BLaER1 treated with 17β-estradiol and CSF1 and Interleukin-3, amounts not matched to agents 10 nM and 100 nM (cell line): ENCODE results near the gene KLHDC3.

Source experiments
- H3K27ac ChIP-seq, 11 experiments: shearing (Covaris generic); formaldehyde crosslinking; 2 replicates each; pipeline ENCODE4 v1.8.1; 2022
- H3K27me3 ChIP-seq, 11 experiments: shearing (Covaris generic); formaldehyde crosslinking; 2 replicates each; pipeline ENCODE4 v1.8.1; 2022
- H3K36me3 ChIP-seq, 11 experiments: shearing (Covaris generic); formaldehyde crosslinking; 2 replicates each; pipeline ENCODE4 v1.8.1; 2022
- H3K4me1 ChIP-seq, 10 experiments: shearing (Covaris generic); formaldehyde crosslinking; 2 replicates each; pipeline ENCODE4 v1.8.1; 2022
- H3K4me2 ChIP-seq, 11 experiments: shearing (Covaris generic); formaldehyde crosslinking; 2 replicates each; pipeline ENCODE4 v1.8.1; 2022
- H3K4me3 ChIP-seq, 10 experiments: shearing (Covaris generic); formaldehyde crosslinking; 2 replicates each; pipeline ENCODE4 v1.8.1; 2022
- H3K9ac ChIP-seq, 11 experiments: shearing (Covaris generic); formaldehyde crosslinking; 2 replicates each; pipeline ENCODE4 v1.8.1; 2022
- H3K9me3 ChIP-seq, 11 experiments: shearing (Covaris generic); formaldehyde crosslinking; replicated peaks in 1 of 11; 2 replicates each; pipeline ENCODE4 v1.8.1; 2022
- H4K20me1 ChIP-seq, 11 experiments: shearing (Covaris generic); formaldehyde crosslinking; 2 replicates each; pipeline ENCODE4 v1.8.1; 2022
- Cebpa-rat ChIP-seq, 11 experiments: shearing (Covaris generic); IDR thresholded peaks; 2 replicates each; pipeline ENCODE4 v1.8.1; 2022

Gene KLHDC3

DNA sequence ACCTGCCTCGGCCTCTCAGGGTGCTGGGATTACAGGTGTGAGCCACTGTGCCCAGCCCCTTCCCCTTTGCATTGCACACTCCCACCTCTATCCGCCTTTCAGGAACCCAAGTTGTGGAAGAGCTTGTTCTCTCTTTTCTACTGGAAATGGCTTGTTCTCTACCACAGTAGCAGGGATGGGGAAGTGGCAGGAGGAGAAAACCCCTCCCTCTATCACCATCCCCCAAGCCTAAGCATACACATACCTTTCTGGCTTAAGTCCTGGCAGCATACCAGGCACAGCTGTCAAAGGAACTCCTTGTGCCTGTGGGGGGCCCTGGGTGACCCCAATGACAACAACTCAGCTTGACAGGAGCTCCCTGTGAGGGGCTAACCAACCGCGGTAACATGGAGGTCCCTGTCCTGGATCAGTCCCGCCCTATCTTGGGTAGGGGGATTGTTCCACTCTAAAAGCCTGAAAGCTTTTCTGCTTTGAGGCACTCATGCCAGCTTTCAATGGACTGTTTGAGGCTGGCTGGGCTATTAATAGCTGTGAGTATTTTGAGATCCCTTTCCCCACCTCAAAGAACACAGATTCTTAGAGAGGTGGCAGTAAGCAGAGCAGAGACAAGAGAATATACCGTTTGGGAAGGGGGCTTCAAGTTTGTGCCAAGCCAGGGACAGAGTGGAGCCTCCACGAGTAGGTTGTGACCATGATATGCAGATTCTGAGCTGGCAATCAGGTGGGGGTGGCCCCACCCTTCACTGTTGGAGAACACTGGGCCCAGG, 2.3 kb downstream of the KLHDC3 start:
- Histone ChIP-seq H4K20me1 (peaks cover 6 to 45% (median 33%) of the 10 kb centered on the region in 11 experiments; a peak in 18 of 22 replicates), H3K27me3 (no peaks in the 10 kb centered on the region), H3K36me3 (peaks cover 49 to 59% (median 55%) of the 10 kb centered on the region in 11 experiments), H3K4me1 (peaks cover 54 to 75% (median 62%) of the 10 kb centered on the region in 10 experiments), H3K4me2 (peak overlapping the region; percentile 88 to 100 (median 95)), H3K27ac (peak overlapping the region in 10 of 11 experiments; percentile 3 to 56 (median 36); a peak in 15 of 22 replicates), H3K9me3 (no peaks in the 10 kb centered on the region), H3K4me3 (peak overlapping the region in 6 of 10 experiments; percentile 8 to 89 (median 50); a peak in 3 of 20 replicates), H3K9ac (peak overlapping the region in 10 of 11 experiments; percentile 16 to 71 (median 51); a peak in 18 of 22 replicates)
- TF ChIP-seq Cebpa-rat (IDR thresholded peaks at IDR 0.05) = no peak

DNA sequence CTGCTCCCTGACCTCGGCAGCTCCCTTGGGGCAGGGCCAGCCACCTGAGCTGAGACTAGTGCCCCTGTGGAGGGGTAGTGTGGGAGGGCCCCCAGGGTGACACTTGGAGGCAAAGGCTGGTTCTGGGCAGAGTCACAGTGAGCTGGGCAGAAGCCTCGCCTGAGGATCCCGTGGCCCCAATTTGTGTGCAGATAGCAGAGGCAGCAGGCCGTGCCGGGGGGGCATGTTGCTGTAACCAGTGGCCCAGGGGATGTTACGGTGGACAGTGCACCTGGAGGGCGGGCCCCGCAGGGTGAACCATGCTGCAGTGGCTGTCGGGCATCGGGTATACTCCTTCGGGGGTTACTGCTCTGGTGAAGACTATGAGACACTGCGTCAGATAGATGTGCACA, 2.9 kb downstream of the KLHDC3 start:
- H3K4me2 ChIP-seq = peak overlapping the region; percentile 88 to 100 (median 95)
- no peak for TF ChIP-seq Cebpa-rat (IDR thresholded peaks at IDR 0.05)
- 0 out of 20 replicates have a peak overlapping the region, but pooled peaks of 1 of the 10 experiments have one; percentile 8 for H3K4me3 ChIP-seq
- H3K36me3 ChIP-seq = peaks cover 43 to 53% (median 50%) of the 10 kb centered on the region in 11 experiments
- peak overlapping the region in 10 of 11 experiments; percentile 16 to 71 (median 51); a peak in 18 of 22 replicates for H3K9ac ChIP-seq
- no peaks in the 10 kb centered on the region for H3K9me3 ChIP-seq
- H3K27ac ChIP-seq = peak overlapping the region in 8 of 11 experiments; percentile 3 to 56 (median 36); a peak in 11 of 22 replicates
- peaks cover 6 to 39% (median 27%) of the 10 kb centered on the region in 11 experiments; a peak in 18 of 22 replicates for H4K20me1 ChIP-seq
- no peaks in the 10 kb centered on the region for H3K27me3 ChIP-seq
- peaks cover 51 to 69% (median 57%) of the 10 kb centered on the region in 10 experiments for H3K4me1 ChIP-seq

DNA sequence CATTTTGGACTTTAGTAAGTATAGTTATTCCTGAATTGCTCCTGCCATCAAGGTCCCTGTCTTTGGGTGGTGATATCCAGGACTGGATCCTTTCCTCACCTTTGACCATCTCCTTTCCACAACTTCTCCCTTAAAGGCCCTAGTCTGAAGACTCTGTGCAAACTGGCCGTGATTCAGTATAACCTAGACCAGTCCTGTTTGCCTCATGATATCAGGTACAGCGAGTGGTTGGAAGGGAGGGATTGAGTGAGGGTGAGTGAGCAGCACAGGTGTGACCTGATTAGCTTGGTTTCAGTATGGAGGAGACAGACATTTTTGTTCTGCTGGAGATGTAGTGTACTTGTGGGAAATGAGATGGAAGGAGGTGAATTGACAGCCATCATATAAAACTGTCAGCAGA, 5.1 kb downstream of the KLHDC3 start:
- Histone ChIP-seq H3K9ac (peak overlapping the region in 2 of 11 experiments; percentile 4 to 25; a peak in 1 of 22 replicates), H3K9me3 (no peaks in the 10 kb centered on the region), H3K36me3 (peaks cover 46 to 61% (median 53%) of the 10 kb centered on the region in 11 experiments)

DNA sequence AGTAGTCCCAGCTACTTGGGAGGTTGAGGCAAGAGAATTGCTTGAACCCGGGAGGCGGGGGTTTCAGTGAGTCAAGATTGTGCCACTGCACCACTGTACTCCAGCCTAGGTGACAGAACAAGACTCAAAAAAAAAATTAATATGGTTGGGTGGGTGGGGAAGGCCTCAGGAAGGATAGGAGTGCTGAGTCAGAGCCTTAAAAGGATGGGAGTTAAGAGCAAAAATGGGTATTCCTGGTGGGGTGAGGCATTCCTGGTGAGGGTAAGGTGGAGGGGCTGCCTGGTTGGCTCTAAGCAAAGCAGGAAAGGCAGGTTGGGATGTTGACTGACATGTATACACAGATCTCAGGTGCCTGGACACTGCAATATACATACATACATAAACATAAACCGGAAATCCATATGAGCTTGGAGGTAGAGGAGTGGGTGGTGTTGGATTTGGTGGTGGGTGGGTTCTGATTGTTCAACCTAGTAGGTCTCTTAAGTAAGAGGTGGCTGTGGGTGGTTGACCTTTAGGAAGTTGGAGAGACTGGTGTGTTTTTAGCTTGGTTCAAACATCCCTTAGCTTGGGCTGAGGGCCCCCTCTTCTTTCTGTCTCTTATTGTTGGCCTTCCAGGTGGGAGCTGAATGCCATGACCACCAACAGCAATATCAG, 6.1 kb downstream of the KLHDC3 start:
- peak overlapping the region; percentile 60 to 96 (median 85); a peak in 14 of 22 replicates for H3K4me2 ChIP-seq
- peaks cover 56 to 71% (median 63%) of the 10 kb centered on the region in 11 experiments for H3K36me3 ChIP-seq
- no peak overlapping the region for H3K9ac ChIP-seq
- no peaks in the 10 kb centered on the region for H3K9me3 ChIP-seq
- peaks cover 42 to 76% (median 54%) of the 10 kb centered on the region in 10 experiments for H3K4me1 ChIP-seq
- peak overlapping the region in 6 of 11 experiments; percentile 76 to 89 (median 80); a peak in 6 of 22 replicates for H3K27ac ChIP-seq
- no peak overlapping the region for H3K4me3 ChIP-seq
- H3K27me3 ChIP-seq = no peaks in the 10 kb centered on the region
- no peak for TF ChIP-seq Cebpa-rat (IDR thresholded peaks at IDR 0.05)
- H4K20me1 ChIP-seq = peaks cover 14 to 51% (median 37%) of the 10 kb centered on the region in 11 experiments; a peak in 17 of 22 replicates

More for the DNA sequence above, 5.1 kb downstream of the KLHDC3 start:
- Histone ChIP-seq H3K4me1 (peaks cover 49 to 76% (median 56%) of the 10 kb centered on the region in 10 experiments), H3K4me2 (no peak overlapping the region), H3K27ac (no peak overlapping the region), H3K4me3 (no peak overlapping the region), H4K20me1 (peaks cover 6 to 43% (median 30%) of the 10 kb centered on the region in 11 experiments; a peak in 17 of 22 replicates), H3K27me3 (no peaks in the 10 kb centered on the region)
- TF ChIP-seq Cebpa-rat (IDR thresholded peaks at IDR 0.05) = no peak

DNA sequence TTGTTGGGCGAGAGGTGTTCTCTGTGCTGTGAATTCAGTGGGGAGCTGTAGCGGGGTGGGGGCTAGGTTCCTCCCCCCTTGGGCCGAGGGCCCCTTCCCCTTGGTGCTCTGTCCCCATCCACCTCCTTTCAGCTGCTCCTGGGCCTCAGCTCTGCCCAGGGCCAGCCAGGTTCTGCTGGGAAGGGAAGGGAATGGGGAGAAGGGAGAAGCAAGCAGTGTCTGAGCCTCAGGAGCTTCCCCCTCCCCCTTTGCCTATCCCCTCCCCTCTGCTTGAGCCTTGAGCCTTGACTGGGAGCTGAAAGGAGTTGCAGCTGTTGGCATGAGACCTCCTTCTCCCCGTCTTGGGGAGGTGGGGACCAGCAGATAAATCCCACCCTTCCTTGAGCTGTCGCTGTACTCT, 6.8 kb downstream of the KLHDC3 start:
- Histone ChIP-seq H4K20me1 (peaks cover 14 to 58% (median 36%) of the 10 kb centered on the region in 11 experiments; a peak in 17 of 22 replicates), H3K9me3 (no peaks in the 10 kb centered on the region), H3K27ac (peak overlapping the region in 10 of 11 experiments; percentile 50 to 89 (median 78); a peak in 20 of 22 replicates), H3K27me3 (no peaks in the 10 kb centered on the region), H3K36me3 (peaks cover 63 to 78% (median 70%) of the 10 kb centered on the region in 11 experiments), H3K9ac (peak overlapping the region in 10 of 11 experiments; percentile 79 to 89 (median 84); a peak in 17 of 22 replicates), H3K4me1 (peaks cover 35 to 69% (median 50%) of the 10 kb centered on the region in 10 experiments), H3K4me3 (peak overlapping the region; percentile 78 to 98 (median 88); a peak in 19 of 20 replicates), H3K4me2 (peak overlapping the region; percentile 60 to 96 (median 85))
- no peak for TF ChIP-seq Cebpa-rat (IDR thresholded peaks at IDR 0.05)

DNA sequence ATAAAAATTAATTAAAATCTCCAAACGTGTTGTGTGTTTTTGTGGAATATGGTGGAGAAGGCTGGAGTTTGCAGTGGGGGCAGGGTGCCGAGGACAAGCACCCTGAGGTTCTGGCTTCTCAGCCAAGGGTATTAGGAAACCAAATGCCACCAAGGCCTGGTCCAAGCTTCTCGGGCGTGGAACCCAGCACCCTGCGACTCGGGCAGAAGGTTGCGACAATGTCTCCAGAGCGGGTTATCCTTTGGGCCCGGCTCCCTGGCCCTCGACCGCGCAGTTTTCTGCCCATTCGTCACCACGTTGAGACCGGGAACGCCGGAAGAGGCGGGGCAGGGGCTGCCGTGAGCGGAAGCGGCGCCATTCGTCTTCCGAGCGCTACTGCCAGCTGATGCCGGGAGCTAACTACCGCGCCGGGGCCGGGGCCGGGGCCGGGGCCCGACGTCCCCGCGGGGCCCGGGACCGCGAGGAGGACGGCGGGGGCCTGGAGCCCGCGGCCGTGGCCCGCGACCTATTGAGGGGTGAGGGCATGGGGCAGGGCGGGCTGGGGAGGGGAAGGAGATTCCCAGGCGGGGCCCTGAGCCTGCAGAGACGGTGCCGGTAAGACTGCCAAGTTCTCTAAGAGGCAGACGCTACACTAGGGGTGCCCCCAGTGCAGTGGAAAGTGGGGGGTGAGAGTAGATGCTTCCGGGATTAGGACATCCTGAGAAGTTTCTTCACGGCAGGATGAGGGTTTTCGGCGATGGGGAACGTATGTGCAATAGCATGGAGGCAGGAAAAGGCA, 7.4 kb downstream of the KLHDC3 start, which contains the start of gene RRP36:
Gene RRP36, plus strand, starts transcription at position 354 of the 778 bp plus-strand sequence. Its CDS starts 32 bp downstream, at position 386.
- Histone ChIP-seq H3K27ac (peak within 1 kb of the TSS; percentile 17 to 89 (median 77); a peak in 21 of 22 replicates), H3K36me3 (peaks cover 69 to 84% (median 76%) of the 10 kb centered on the region in 11 experiments), H3K4me2 (peak within 1 kb of the TSS; percentile 60 to 97 (median 86)), H4K20me1 (peaks cover 9 to 58% (median 30%) of the 10 kb centered on the region in 11 experiments; a peak in 18 of 22 replicates), H3K9ac (peak within 1 kb of the TSS; percentile 79 to 89 (median 84)), H3K4me3 (peak within 1 kb of the TSS; percentile 78 to 98 (median 88)), H3K9me3 (no peaks in the 10 kb centered on the region), H3K4me1 (peaks cover 29 to 63% (median 45%) of the 10 kb centered on the region in 10 experiments), H3K27me3 (no peaks in the 10 kb centered on the region)
- TF ChIP-seq Cebpa-rat (IDR thresholded peaks at IDR 0.05) = peak in 3 of 11 experiments; percentile 11 to 46 (median 41); a peak in 2 of 22 replicates

DNA sequence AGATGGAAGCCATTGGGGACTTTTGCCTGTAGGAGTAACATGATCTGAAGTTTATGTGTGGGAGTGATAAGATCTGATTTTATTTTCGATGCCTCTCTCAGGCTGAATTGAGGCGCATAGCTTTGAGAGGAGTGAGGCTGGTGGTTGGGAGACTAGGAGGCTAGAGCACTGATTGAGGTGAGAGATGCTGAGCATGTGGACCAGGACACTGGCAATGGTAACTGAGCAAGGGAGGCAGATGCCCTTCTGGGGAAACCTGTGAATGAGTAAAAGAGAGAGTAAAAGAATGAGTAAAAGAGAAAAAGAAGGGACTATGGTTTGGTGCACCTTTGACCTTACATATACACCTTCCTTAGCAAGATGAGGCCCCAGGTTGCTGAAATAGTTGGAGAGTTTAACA, 10.4 kb downstream of the KLHDC3 start:
- Histone ChIP-seq H3K4me3 (no peak overlapping the region), H3K36me3 (peaks cover 70 to 84% (median 79%) of the 10 kb centered on the region in 11 experiments), H3K4me2 (peak overlapping the region in 3 of 11 experiments; percentile 1 to 17 (median 16); a peak in 2 of 22 replicates), H3K9ac (no peak overlapping the region; a peak in 1 of 22 replicates), H3K27ac (no peak overlapping the region), H3K9me3 (no peaks in the 10 kb centered on the region), H3K27me3 (no peaks in the 10 kb centered on the region), H3K4me1 (peaks cover 20 to 45% (median 33%) of the 10 kb centered on the region in 10 experiments), H4K20me1 (peaks cover 0 to 67% (median 29%) of the 10 kb centered on the region in 11 experiments; a peak in 15 of 22 replicates)
- no peak for TF ChIP-seq Cebpa-rat (IDR thresholded peaks at IDR 0.05)
